Measurements from ENCODE around the gene PDGFB. TPM values are rescaled to one million over a fixed set of nuclear protein-coding genes. Genes with fewer than 3 reads are reported as not detected.

PDGFB gene
- total RNA-seq, 2 donors from 2014 or later: 9.9 to 16.4 TPM

DNA sequence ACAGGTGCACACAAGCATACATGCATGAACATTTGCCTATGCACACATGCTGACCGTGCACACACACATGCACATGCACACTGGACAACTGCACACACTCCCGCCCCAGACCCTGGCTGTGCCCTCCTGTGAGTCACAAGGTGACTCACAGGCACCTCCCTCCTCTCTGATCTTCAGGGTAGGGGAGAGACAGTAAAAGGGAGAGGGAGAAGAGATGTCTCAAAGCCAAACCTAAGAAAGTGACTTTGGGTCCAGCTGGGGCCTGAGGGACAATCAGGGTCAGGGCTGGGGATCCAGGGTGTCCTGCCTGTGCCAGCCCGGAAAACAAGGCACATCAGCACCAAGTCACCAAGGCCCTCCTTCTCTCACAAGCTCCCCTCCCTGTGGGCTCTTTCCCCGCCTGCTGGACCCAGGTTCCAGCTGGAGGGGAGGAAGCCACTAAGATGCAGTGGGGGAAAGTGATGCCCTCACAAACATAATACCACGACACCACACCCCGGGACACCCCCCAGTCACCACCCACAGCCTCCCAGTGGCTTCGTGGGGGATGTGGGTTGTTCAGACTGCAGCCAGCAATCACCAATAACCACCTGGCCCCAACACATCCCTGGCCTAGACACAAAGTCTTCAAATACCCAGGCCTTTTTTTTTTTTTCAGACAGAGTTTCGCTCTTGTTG lies 39.3 kb downstream of the PDGFB start:
- DNase-seq (ENCODE audit: low spot score): no peak
- H3K36me3 ChIP-seq: no peaks in the 10 kb centered on the region
- H3K27me3 ChIP-seq (replicated peaks; ENCODE audit: insufficient read depth): no peaks in the 10 kb centered on the region
- no peaks in the 10 kb centered on the region for H3K9me3 ChIP-seq
- intact Hi-C loops (cut with DNase I): no loop called here
- H3K4me1 ChIP-seq (replicated peaks): no peaks in the 10 kb centered on the region
- WGBS: 82% methylated on average over 8 of the region's 8 CpGs
- TF ChIP-seq POLR2A (IDR thresholded peaks at IDR 0.05) (no peak), POLR2AphosphoS5 (IDR thresholded peaks at IDR 0.05) (no peak), CTCF (IDR thresholded peaks at IDR 0.05) (no peak)
- H3K4me3 ChIP-seq: no peak overlapping the region
- H3K27ac ChIP-seq: no peak overlapping the region

DNA sequence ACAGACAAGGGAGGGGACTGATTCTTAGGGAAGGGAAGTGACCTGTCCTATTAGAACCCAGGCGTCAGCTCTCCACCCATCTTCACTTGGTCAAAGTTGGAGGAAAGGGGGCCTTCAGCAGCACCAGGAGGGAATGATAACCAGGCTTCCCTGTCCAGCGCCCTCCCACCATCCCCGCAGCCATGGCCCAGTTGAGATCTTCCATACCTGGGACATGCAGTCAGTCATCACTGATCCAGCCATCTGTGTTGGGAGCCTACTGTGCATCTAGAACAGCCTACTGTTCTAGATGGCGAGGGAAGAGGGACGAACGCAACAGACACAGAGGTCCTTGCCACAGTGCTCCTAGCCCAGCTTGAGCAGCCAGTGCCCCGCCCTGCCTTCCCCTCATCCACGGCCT lies 40.6 kb downstream of the PDGFB start:
- Histone ChIP-seq H3K9me3 (no peaks in the 10 kb centered on the region), H3K27ac (no peak overlapping the region), H3K36me3 (no peaks in the 10 kb centered on the region), H3K4me3 (no peak overlapping the region), H3K27me3 (replicated peaks; ENCODE audit: insufficient read depth) (no peaks in the 10 kb centered on the region), H3K4me1 (replicated peaks) (no peaks in the 10 kb centered on the region)
- DNase-seq (ENCODE audit: low spot score): no peak
- intact Hi-C loops (cut with DNase I): no loop called here
- TF ChIP-seq POLR2A (IDR thresholded peaks at IDR 0.05): no peak
- TF ChIP-seq POLR2AphosphoS5 (IDR thresholded peaks at IDR 0.05): no peak
- TF ChIP-seq CTCF (IDR thresholded peaks at IDR 0.05): no peak
- WGBS: 94% methylated on average over 8 of the region's 8 CpGs

- no peak overlapping the region for H3K4me3 ChIP-seq
- H3K9me3 ChIP-seq: no peaks in the 10 kb centered on the region
- no peak for DNase-seq (ENCODE audit: low spot score)
- TF ChIP-seq POLR2A (IDR thresholded peaks at IDR 0.05) (no peak), CTCF (IDR thresholded peaks at IDR 0.05) (no peak), POLR2AphosphoS5 (IDR thresholded peaks at IDR 0.05) (no peak)
- intact Hi-C loops (cut with DNase I): no loop called here
- WGBS: 87% methylated on average over 5 of the region's 5 CpGs
- no peaks in the 10 kb centered on the region for H3K36me3 ChIP-seq
- no peaks in the 10 kb centered on the region for H3K4me1 ChIP-seq (replicated peaks)
- H3K27me3 ChIP-seq (replicated peaks; ENCODE audit: insufficient read depth): no peaks in the 10 kb centered on the region
- no peak overlapping the region for H3K27ac ChIP-seq
Measured at GRCh38 chr22:39197578-39197977, 47.2 kb downstream of the PDGFB start.

- Histone ChIP-seq H3K4me1 (replicated peaks) (no peaks in the 10 kb centered on the region), H3K27ac (no peak overlapping the region), H3K4me3 (no peak overlapping the region), H3K27me3 (replicated peaks; ENCODE audit: insufficient read depth) (no peaks in the 10 kb centered on the region), H3K9me3 (no peaks in the 10 kb centered on the region), H3K36me3 (no peaks in the 10 kb centered on the region)
- 4% methylated on average over 1 of the region's 1 CpG for WGBS
- no peak for TF ChIP-seq POLR2A (IDR thresholded peaks at IDR 0.05)
- no peak for TF ChIP-seq POLR2AphosphoS5 (IDR thresholded peaks at IDR 0.05)
- TF ChIP-seq CTCF (IDR thresholded peaks at IDR 0.05): no peak
- no peak for DNase-seq (ENCODE audit: low spot score)
- intact Hi-C loops (cut with DNase I): no loop called here
Measured at GRCh38 chr22:39194098-39194497, 50.7 kb downstream of the PDGFB start.

DNA sequence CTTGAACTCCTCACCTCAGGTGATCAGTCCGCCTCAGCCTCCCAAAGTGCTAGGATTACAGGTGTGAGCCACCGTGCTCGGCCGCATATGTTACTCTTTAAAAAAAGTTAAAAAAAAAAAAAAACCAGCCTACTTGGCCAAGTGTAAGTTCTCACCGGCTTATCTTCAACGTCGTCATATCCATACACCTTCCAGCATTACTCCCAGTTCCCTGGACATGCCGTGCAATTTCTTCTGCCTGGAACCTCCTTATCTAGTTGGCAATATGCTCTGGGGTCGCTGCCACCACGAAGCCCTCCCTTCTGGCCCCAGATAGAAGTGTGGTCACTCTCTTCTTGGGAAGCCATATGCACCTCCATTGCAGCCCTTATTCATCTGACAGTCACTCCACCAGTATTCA lies 56.0 kb downstream of the PDGFB start:
- H3K4me3 ChIP-seq: no peak overlapping the region
- no peaks in the 10 kb centered on the region for H3K9me3 ChIP-seq
- H3K27me3 ChIP-seq (replicated peaks; ENCODE audit: insufficient read depth): no peaks in the 10 kb centered on the region
- 80% methylated on average over 10 of the region's 10 CpGs for WGBS
- no peak for DNase-seq (ENCODE audit: low spot score)
- intact Hi-C loops (cut with DNase I): no loop called here
- H3K36me3 ChIP-seq: no peaks in the 10 kb centered on the region
- H3K27ac ChIP-seq: no peak overlapping the region
- TF ChIP-seq POLR2A (IDR thresholded peaks at IDR 0.05): no peak
- no peak for TF ChIP-seq CTCF (IDR thresholded peaks at IDR 0.05)
- TF ChIP-seq POLR2AphosphoS5 (IDR thresholded peaks at IDR 0.05): no peak
- H3K4me1 ChIP-seq (replicated peaks): no peaks in the 10 kb centered on the region

All from prostate gland (tissue), 2 donors.